Measurements from ENCODE around the gene EPHA10.
"Not testable (repeated sequence)": the region's sequence is repeated elsewhere in the genome, so short reads cannot be mapped to it uniquely, and the experiment has no call there.

EPHA10 gene
- total RNA-seq: 0 to 0.20 reads per million in 2 donors

- no peak for DNase-seq
Measured at GRCh38 chr1:37764888-37765441, at the start of gene EPHA10. Gene EPHA10 (minus strand): TSS chr1:37765120. CDS start chr1:37765066, 54 bp downstream.

- DNase-seq: no peak
Measured at GRCh38 chr1:37814252-37814651, 49.3 kb upstream of the EPHA10 start.

GRCh38 chr1:37813529-37814145 lies 48.7 kb upstream of the EPHA10 start:
- DNase-seq: no peak

GRCh38 chr1:37811027-37811655 lies 46.2 kb upstream of the EPHA10 start:
- DNase-seq: peak; percentile 31 to 72 (median 49)

- DNase-seq: no peak
Measured at GRCh38 chr1:37809942-37810341, 45.0 kb upstream of the EPHA10 start.

GRCh38 chr1:37808369-37809319 lies 43.7 kb upstream of the EPHA10 start:
- peak in 2 of 5 experiments; percentile 13 to 62 for DNase-seq

GRCh38 chr1:37807555-37808368 lies 42.8 kb upstream of the EPHA10 start, which contains the start of the genes C1orf122 and YRDC:
Gene C1orf122 (plus strand): TSS chr1:37807790. CDS start chr1:37808405, 615 bp downstream.
Gene YRDC (minus strand): TSS chr1:37808208. CDS start chr1:37808180, 28 bp downstream.
- peak; percentile 81 to 95 (median 88) for DNase-seq

- no peak for DNase-seq
Measured at GRCh38 chr1:37807220-37807554, 42.3 kb upstream of the EPHA10 start.

- no peak for DNase-seq
Measured at GRCh38 chr1:37802439-37802838, 37.5 kb upstream of the EPHA10 start.

GRCh38 chr1:37797750-37798345 lies 32.9 kb upstream of the EPHA10 start:
- DNase-seq: no peak

- DNase-seq: peak in 2 of 5 experiments; percentile 11 to 43
Measured at GRCh38 chr1:37795340-37796125, 30.6 kb upstream of the EPHA10 start.

GRCh38 chr1:37794372-37795339 lies 29.7 kb upstream of the EPHA10 start:
- no peak for DNase-seq

GRCh38 chr1:37793773-37794371 lies 29.0 kb upstream of the EPHA10 start, which contains the start of gene MANEAL:
Gene MANEAL (plus strand): TSS chr1:37793847. CDS start chr1:37794183, 336 bp downstream.
- DNase-seq: peak in 3 of 5 experiments; percentile 8 to 49 (median 12)

GRCh38 chr1:37792943-37793686 lies 28.2 kb upstream of the EPHA10 start:
- DNase-seq: no peak

GRCh38 chr1:37782491-37782890 lies 17.6 kb upstream of the EPHA10 start:
- DNase-seq: no peak

- no peak for DNase-seq
Measured at GRCh38 chr1:37778654-37779053, 13.7 kb upstream of the EPHA10 start.

GRCh38 chr1:37776946-37777516 lies 12.1 kb upstream of the EPHA10 start:
- no peak for DNase-seq

- DNase-seq: not testable (repeated sequence)
Measured at GRCh38 chr1:37771440-37771839, 6.5 kb upstream of the EPHA10 start.

Data from T-helper 2 cell (primary cell).